Mesenchymal stem cell (in vitro differentiated cells and primary cell): ENCODE data around the gene SCN8A.

ENCODE experiments used
- DNase-seq: peaks from one replicate; pipeline ENCODE4 v3.0.0-alpha.2; 2013
- H2AFZ ChIP-seq: one replicate; pipeline ENCODE4 v1.6.1; 2013; ENCODE audit warnings: low read depth, mild to moderate bottlenecking, control low read depth, inconsistent platforms, low read length, moderate library complexity
- H2AK5ac ChIP-seq: 2 replicates; pipeline ENCODE4 v1.6.1; 2013; ENCODE audit warnings: low read length, moderate library complexity, mild to moderate bottlenecking, inconsistent platforms; ENCODE audit not compliant: severe bottlenecking
- H2BK120ac ChIP-seq: one replicate; pipeline ENCODE4 v1.6.1; 2013; ENCODE audit warnings: low read depth, mild to moderate bottlenecking, inconsistent platforms, low read length, moderate library complexity
- H2BK12ac ChIP-seq, 2 experiments: one replicate each; pipeline ENCODE4 v1.6.1; 2013; ENCODE audit warnings: inconsistent platforms in 2 of 2, low read length in 2 of 2, mild to moderate bottlenecking in 2 of 2, moderate library complexity in 2 of 2, control low read depth in 1 of 2
- H2BK15ac ChIP-seq: one replicate; pipeline ENCODE4 v1.6.1; 2013; ENCODE audit warnings: mild to moderate bottlenecking, low read depth, inconsistent platforms; ENCODE audit not compliant: poor library complexity, severe bottlenecking
- H2BK5ac ChIP-seq: 2 replicates; pipeline ENCODE4 v1.6.1; 2013; ENCODE audit warnings: low read depth, mild to moderate bottlenecking, low read length, control low read depth, inconsistent platforms; ENCODE audit not compliant: poor library complexity, severe bottlenecking
- H3K14ac ChIP-seq, 2 experiments: one replicate each; pipeline ENCODE4 v1.6.1; 2013; ENCODE audit warnings: inconsistent platforms in 2 of 2, low read length in 2 of 2, control low read depth in 1 of 2, mild to moderate bottlenecking in 1 of 2, moderate library complexity in 1 of 2
- H3K18ac ChIP-seq, 2 experiments: one replicate each; pipeline ENCODE4 v1.6.1; 2013; ENCODE audit warnings: inconsistent platforms in 2 of 2, low read length in 2 of 2, control low read depth in 1 of 2, low read depth in 1 of 2, mild to moderate bottlenecking in 1 of 2
- H3K23ac ChIP-seq, 2 experiments: one replicate each; pipeline ENCODE4 v1.6.1; 2013; ENCODE audit warnings: inconsistent platforms in 2 of 2, low read length in 2 of 2, mild to moderate bottlenecking in 2 of 2, moderate library complexity in 2 of 2, control low read depth in 1 of 2
- H3K27ac ChIP-seq: 2 replicates; pipeline ENCODE4 v1.5.1; 2013; ENCODE audit warnings: mild to moderate bottlenecking, moderate library complexity, low read length, control low read depth, inconsistent platforms; ENCODE audit not compliant: poor library complexity, severe bottlenecking
- H3K27me3 ChIP-seq, 2 experiments: 2 replicates each; pipeline versions ENCODE4 v1.6.1 to v1.7.0; 2013; ENCODE audit warnings: low read length in 2 of 2, mild to moderate bottlenecking in 2 of 2, moderate library complexity in 2 of 2, control low read depth in 1 of 2, inconsistent platforms in 1 of 2; ENCODE audit not compliant: control insufficient read depth in 1 of 2, insufficient read depth in 1 of 2
- H3K36me3 ChIP-seq, 2 experiments: 2 replicates each; pipeline versions ENCODE4 v1.6.1 to v1.7.0; 2013; ENCODE audit warnings: low read length in 2 of 2, control low read depth in 1 of 2, inconsistent platforms in 1 of 2, low read depth in 1 of 2, mild to moderate bottlenecking in 1 of 2; ENCODE audit not compliant: insufficient read depth in 2 of 2, control insufficient read depth in 1 of 2
- H3K4ac ChIP-seq, 2 experiments: one replicate each; pipeline ENCODE4 v1.6.1; 2013; ENCODE audit warnings: inconsistent platforms in 2 of 2, low read length in 2 of 2, mild to moderate bottlenecking in 2 of 2, moderate library complexity in 2 of 2, control low read depth in 1 of 2, low read depth in 1 of 2
- H3K4me1 ChIP-seq: 2 replicates; pipeline ENCODE4 v1.6.1; 2013; ENCODE audit warnings: low read depth, low read length, control low read depth; ENCODE audit not compliant: control insufficient read depth, insufficient read depth
- H3K4me2 ChIP-seq: 2 replicates; pipeline ENCODE4 v1.6.1; 2013; ENCODE audit warnings: low read length, mild to moderate bottlenecking, inconsistent platforms; ENCODE audit not compliant: poor library complexity, severe bottlenecking
- H3K4me3 ChIP-seq, 2 experiments: 2 replicates each; pipeline versions ENCODE4 v1.5.1 to v1.7.0; 2013; ENCODE audit warnings: low read length in 2 of 2, mild to moderate bottlenecking in 2 of 2, control low read depth in 1 of 2, low read depth in 1 of 2; ENCODE audit not compliant: insufficient read depth in 1 of 2
- H3K79me1 ChIP-seq: replicated peaks from 2 replicates; pipeline ENCODE4 v1.6.1; 2013; ENCODE audit warnings: mild to moderate bottlenecking, control low read depth, low read length, inconsistent platforms; ENCODE audit not compliant: poor library complexity, severe bottlenecking
- H3K9ac ChIP-seq: 2 replicates; pipeline ENCODE4 v1.7.0; 2013; ENCODE audit warnings: mild to moderate bottlenecking, low read length, moderate library complexity
- H3K9me3 ChIP-seq: 2 replicates; pipeline ENCODE4 v1.7.0; 2013; ENCODE audit warnings: mild to moderate bottlenecking, low read length; ENCODE audit not compliant: control insufficient read depth
- H4K8ac ChIP-seq: one replicate; pipeline ENCODE4 v1.6.1; 2013; ENCODE audit warnings: inconsistent platforms, mild to moderate bottlenecking, low read length, moderate library complexity
- H4K91ac ChIP-seq: one replicate; pipeline ENCODE4 v1.6.1; 2013; ENCODE audit warnings: mild to moderate bottlenecking, low read length, inconsistent platforms
- WGBS: methylation state at CpG from one replicate; pipeline ENCODE4 v1.1.7; 2013; ENCODE audit warnings: mixed read lengths; 5-methylcytosine and 5-hydroxymethylcytosine counted together

The SCN8A gene

GRCh38 chr12:51589557-51590176 lies 1.4 kb upstream of the SCN8A start:
- Histone ChIP-seq H3K36me3 (peaks cover 0 to 5% of the 10 kb centered on the region in 2 experiments), H3K23ac (no peak overlapping the region), H3K27me3 (peaks cover 0 to 46% of the 10 kb centered on the region in 2 experiments), H2BK5ac (no peak overlapping the region), H3K4me2 (no peak overlapping the region), H3K4me1 (peaks cover 15% of the 10 kb centered on the region), H3K14ac (no peak overlapping the region), H3K79me1 (no peaks in the 10 kb centered on the region), H2BK12ac (no peak overlapping the region), H2BK120ac (no peak overlapping the region), H3K18ac (no peak overlapping the region), H2AFZ (no peak overlapping the region), H3K4me3 (peak overlapping the region in 1 of 2 experiments; percentile 86), H2AK5ac (no peak overlapping the region), H2BK15ac (no peak overlapping the region), H3K9ac (peak overlapping the region; percentile 89), H3K27ac (no peak overlapping the region), H3K9me3 (no peaks in the 10 kb centered on the region), H4K91ac (no peak overlapping the region), H4K8ac (no peak overlapping the region), H3K4ac (no peak overlapping the region)
- no peak for DNase-seq
- 91% methylated on average over 11 of the region's 13 CpGs for whole genome bisulfite sequencing

DNA sequence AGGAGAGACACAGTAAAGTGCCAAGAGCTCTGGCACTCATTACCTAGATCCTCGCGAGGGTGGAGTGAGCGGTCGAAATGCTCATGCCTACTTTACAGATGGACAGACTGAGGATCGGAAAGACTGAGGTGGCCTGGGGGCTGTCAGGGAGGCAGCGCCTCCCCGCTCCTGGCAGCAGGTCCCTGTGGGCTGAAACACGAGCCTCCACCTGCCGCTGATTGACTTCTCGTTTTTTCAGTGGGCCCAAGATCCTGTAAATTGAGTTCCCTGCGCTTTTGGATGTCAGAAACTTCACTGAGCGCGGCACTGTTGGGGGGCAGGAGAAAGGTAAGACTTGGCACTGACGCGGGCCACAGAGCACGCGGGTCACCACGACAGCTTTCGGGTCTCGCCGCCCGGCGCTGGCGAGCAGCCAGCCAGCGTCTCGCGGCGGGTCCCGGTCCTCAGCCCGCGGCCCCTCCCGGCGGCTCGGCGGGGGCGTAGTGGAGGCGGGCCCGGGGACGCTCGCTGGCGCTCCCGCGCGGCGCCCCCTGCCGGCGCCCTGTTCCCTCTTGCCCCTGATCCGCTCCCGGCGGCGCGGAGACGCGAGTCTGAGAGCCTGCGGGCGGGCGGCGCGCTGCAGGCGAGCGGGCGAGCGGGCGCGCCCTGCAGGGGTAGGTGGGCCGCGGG lies 552 bp upstream of the SCN8A start:
- Histone ChIP-seq H3K79me1 (no peaks in the 10 kb centered on the region), H2BK120ac (peak overlapping the region; percentile 78), H3K18ac (peak overlapping the region; percentile 33 to 61), H3K27me3 (peaks cover 0 to 46% of the 10 kb centered on the region in 2 experiments), H4K91ac (no peak overlapping the region), H3K4me2 (peak overlapping the region; percentile 97), H3K4me1 (peaks cover 15% of the 10 kb centered on the region), H2AK5ac (no peak overlapping the region), H3K36me3 (no peaks in the 10 kb centered on the region), H2BK15ac (peak overlapping the region; percentile 69), H3K14ac (no peak overlapping the region), H3K4me3 (peak overlapping the region; percentile 67 to 86), H2BK12ac (no peak overlapping the region), H2BK5ac (no peak overlapping the region), H3K27ac (no peak overlapping the region), H3K23ac (peak overlapping the region in 1 of 2 experiments; percentile 41), H4K8ac (no peak overlapping the region), H2AFZ (peak overlapping the region; percentile 72), H3K4ac (no peak overlapping the region), H3K9me3 (no peaks in the 10 kb centered on the region), H3K9ac (peak overlapping the region; percentile 89)
- WGBS, result 6% methylated on average over 20 of the region's 67 CpGs
- DNase-seq, result peak; percentile 74

GRCh38 chr12:51592034-51592705 lies 1.1 kb downstream of the SCN8A start:
- H2BK12ac ChIP-seq, result no peak overlapping the region
- H3K4me2 ChIP-seq, result no peak overlapping the region
- H2AK5ac ChIP-seq, result no peak overlapping the region
- H4K8ac ChIP-seq, result no peak overlapping the region
- no peak overlapping the region for H3K14ac ChIP-seq
- no peak overlapping the region for H3K4ac ChIP-seq
- H2AFZ ChIP-seq, result no peak overlapping the region
- H3K4me3 ChIP-seq, result peak overlapping the region in 1 of 2 experiments; percentile 90
- H3K79me1 ChIP-seq, result no peaks in the 10 kb centered on the region
- H3K27ac ChIP-seq, result no peak overlapping the region
- no peak overlapping the region for H2BK120ac ChIP-seq
- H2BK5ac ChIP-seq, result no peak overlapping the region
- H3K9me3 ChIP-seq, result no peaks in the 10 kb centered on the region
- H3K4me1 ChIP-seq, result peaks cover 15% of the 10 kb centered on the region
- no peak overlapping the region for H4K91ac ChIP-seq
- no peak overlapping the region for H2BK15ac ChIP-seq
- peak; percentile 54 for DNase-seq
- H3K23ac ChIP-seq, result no peak overlapping the region
- H3K9ac ChIP-seq, result peak overlapping the region; percentile 91
- H3K18ac ChIP-seq, result no peak overlapping the region
- H3K36me3 ChIP-seq, result peaks cover 0 to 3% of the 10 kb centered on the region in 2 experiments
- H3K27me3 ChIP-seq, result peaks cover 0 to 50% of the 10 kb centered on the region in 2 experiments
- WGBS, result 8% methylated on average over 10 of the region's 11 CpGs

GRCh38 chr12:51593021-51593420 lies 2.0 kb downstream of the SCN8A start:
- no peak overlapping the region for H3K14ac ChIP-seq
- H3K23ac ChIP-seq, result no peak overlapping the region
- no peak overlapping the region for H3K9ac ChIP-seq
- 96% methylated on average over 2 of the region's 2 CpGs for WGBS
- no peak overlapping the region for H2AFZ ChIP-seq
- no peak overlapping the region for H4K91ac ChIP-seq
- H3K9me3 ChIP-seq, result no peaks in the 10 kb centered on the region
- H3K4ac ChIP-seq, result no peak overlapping the region
- DNase-seq, result peak; percentile 5
- H3K27me3 ChIP-seq, result peaks cover 0 to 53% of the 10 kb centered on the region in 2 experiments
- no peak overlapping the region for H2AK5ac ChIP-seq
- peaks cover 0 to 3% of the 10 kb centered on the region in 2 experiments for H3K36me3 ChIP-seq
- no peak overlapping the region for H2BK5ac ChIP-seq
- H2BK15ac ChIP-seq, result no peak overlapping the region
- H4K8ac ChIP-seq, result no peak overlapping the region
- H3K27ac ChIP-seq, result no peak overlapping the region
- H2BK120ac ChIP-seq, result no peak overlapping the region
- peaks cover 15% of the 10 kb centered on the region for H3K4me1 ChIP-seq
- H3K4me2 ChIP-seq, result no peak overlapping the region
- no peaks in the 10 kb centered on the region for H3K79me1 ChIP-seq
- H2BK12ac ChIP-seq, result no peak overlapping the region
- H3K18ac ChIP-seq, result no peak overlapping the region
- peak overlapping the region in 1 of 2 experiments; percentile 90 for H3K4me3 ChIP-seq
